Measurements from ENCODE around the gene KCNQ1. TPM values are rescaled to one million over a fixed set of nuclear protein-coding genes. Genes with fewer than 3 reads are reported as not detected.

The KCNQ1 gene
- total and polyA plus RNA-seq, 7 donors = 1.1 to 25.2 (median 3.8) TPM

DNA sequence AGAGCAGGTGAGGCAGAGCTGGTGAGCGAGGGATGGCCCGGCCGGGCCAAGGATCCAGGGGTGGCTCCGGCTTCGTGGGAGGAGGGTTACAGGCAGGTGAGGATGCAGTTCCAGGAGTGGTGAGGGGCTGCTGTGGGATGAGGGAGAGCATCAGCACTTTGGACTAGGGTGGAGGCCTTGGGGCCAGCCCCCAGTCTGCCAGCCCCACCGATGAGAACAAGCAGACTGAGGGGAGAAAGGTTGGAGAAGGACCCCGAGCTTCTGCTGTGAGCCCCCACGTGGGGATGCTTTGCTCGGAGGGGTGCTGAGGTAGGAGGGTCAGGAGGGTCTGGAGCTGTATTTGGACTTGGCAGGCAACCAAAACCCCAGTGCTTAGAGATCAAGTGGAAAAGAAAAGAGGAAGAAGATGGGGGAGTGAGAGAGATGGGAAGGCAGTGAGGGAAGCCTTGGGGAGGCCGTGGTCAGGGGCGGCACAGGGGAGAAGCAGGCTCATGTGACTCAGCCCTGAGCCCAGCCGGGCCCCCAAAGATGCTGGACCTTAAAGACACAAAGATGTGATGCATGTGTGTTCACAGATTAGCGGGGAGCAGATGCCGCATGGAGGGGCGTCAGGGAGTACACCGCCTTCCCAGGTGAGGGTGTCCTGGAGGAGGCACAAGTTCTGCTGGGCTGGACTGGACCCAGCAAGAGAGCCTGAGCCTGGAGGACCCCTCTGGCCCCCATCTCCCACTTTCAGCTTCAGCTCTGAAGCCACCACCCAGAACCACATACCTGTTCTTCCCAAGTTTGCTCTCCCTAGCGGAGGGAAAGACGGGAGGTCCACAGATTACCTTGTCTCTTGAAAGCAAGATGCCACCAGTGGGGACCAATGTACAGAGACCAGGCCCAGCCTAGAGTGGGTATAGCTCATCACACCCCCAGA, 349.5 kb downstream of the KCNQ1 start:
- Histone ChIP-seq H3K9me3 (no peaks in the 10 kb centered on the region), H3K4me1 (peaks cover 0 to 12% (median 10%) of the 10 kb centered on the region in 4 donors), H3K27ac (no peak overlapping the region), H3K36me3 (no peaks in the 10 kb centered on the region), H3K27me3 (no peaks in the 10 kb centered on the region), H3K4me3 (no peak overlapping the region)
- TF ChIP-seq POLR2AphosphoS5 (IDR thresholded peaks at IDR 0.05) (no peak), EP300 (IDR thresholded peaks at IDR 0.05) (no peak), POLR2A (IDR thresholded peaks at IDR 0.05) (no peak)
- TF ChIP-seq, protein P1, sequence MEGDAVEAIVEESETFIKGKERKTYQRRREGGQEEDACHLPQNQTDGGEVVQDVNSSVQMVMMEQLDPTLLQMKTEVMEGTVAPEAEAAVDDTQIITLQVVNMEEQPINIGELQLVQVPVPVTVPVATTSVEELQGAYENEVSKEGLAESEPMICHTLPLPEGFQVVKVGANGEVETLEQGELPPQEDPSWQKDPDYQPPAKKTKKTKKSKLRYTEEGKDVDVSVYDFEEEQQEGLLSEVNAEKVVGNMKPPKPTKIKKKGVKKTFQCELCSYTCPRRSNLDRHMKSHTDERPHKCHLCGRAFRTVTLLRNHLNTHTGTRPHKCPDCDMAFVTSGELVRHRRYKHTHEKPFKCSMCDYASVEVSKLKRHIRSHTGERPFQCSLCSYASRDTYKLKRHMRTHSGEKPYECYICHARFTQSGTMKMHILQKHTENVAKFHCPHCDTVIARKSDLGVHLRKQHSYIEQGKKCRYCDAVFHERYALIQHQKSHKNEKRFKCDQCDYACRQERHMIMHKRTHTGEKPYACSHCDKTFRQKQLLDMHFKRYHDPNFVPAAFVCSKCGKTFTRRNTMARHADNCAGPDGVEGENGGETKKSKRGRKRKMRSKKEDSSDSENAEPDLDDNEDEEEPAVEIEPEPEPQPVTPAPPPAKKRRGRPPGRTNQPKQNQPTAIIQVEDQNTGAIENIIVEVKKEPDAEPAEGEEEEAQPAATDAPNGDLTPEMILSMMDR (IDR thresholded peaks at IDR 0.05) = no peak
- DNase-seq = peak; percentile 56
- 80 to 92% methylated on average over 18 of the region's 18 CpGs for WGBS, 2 donors
- intact Hi-C loops (cut with DNase I) = no loop called here

DNA sequence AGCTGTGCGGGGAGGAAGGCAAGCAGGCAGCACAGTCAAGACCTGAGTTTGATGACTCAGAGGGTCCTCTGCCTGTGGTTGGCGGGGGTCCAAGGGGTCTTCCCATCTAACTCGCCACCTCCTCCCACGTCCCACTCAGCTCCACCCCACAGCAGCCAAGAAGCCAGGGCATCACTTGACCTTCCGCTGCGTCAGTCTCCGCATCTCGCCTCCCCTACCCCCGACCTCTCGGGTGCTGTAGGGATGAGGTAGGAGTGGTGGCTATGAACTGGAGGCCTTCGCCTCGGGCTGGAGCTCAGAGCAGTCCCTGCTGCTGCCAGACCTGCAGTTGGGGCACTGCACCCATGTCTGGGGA, 350.1 kb downstream of the KCNQ1 start:
- Histone ChIP-seq H3K4me1 (peaks cover 0 to 12% (median 10%) of the 10 kb centered on the region in 4 donors), H3K27ac (no peak overlapping the region), H3K4me3 (no peak overlapping the region), H3K27me3 (no peaks in the 10 kb centered on the region), H3K36me3 (no peaks in the 10 kb centered on the region), H3K9me3 (no peaks in the 10 kb centered on the region)
- WGBS, 2 donors = 91 to 94% methylated on average over 12 of the region's 12 CpGs
- intact Hi-C loops (cut with DNase I) = no loop called here
- no peak for TF ChIP-seq EP300 (IDR thresholded peaks at IDR 0.05)
- TF ChIP-seq POLR2AphosphoS5 (IDR thresholded peaks at IDR 0.05) = no peak
- TF ChIP-seq POLR2A (IDR thresholded peaks at IDR 0.05) = no peak
- TF ChIP-seq, protein P1 (IDR thresholded peaks at IDR 0.05) = no peak
- DNase-seq = peak; percentile 64

DNA sequence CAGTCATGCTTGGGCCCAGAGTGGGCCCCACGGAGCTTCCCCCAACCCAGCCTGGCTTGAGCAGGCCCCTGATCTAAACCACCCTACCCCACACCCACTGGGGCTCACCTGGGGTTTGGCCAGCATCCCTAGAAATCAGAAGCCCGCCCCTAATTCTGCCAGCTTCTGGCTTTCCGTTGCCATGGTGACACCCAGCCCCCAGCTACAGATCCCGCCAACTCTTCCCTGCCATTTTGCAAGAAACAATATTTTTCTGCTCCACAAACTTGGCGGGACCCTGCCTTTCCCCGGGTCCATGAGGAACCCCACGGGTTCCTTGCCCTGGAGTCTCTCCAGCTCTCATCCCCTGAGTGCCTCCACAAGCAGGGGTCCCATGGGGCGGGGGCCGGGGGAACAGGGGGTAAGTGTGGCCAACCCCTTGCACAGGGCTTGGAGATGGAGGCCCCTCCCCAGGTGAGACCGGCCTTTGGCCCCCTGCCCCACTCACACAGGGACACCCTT, 350.7 kb downstream of the KCNQ1 start:
- 93 to 96% methylated on average over 10 of the region's 10 CpGs for WGBS, 2 donors
- no peak for TF ChIP-seq POLR2A (IDR thresholded peaks at IDR 0.05)
- TF ChIP-seq EP300 (IDR thresholded peaks at IDR 0.05) = no peak
- no peak for TF ChIP-seq POLR2AphosphoS5 (IDR thresholded peaks at IDR 0.05)
- TF ChIP-seq, protein P1 (IDR thresholded peaks at IDR 0.05) = no peak
- Histone ChIP-seq H3K27me3 (no peaks in the 10 kb centered on the region), H3K36me3 (no peaks in the 10 kb centered on the region), H3K9me3 (no peaks in the 10 kb centered on the region), H3K4me1 (peaks cover 0 to 17% (median 12%) of the 10 kb centered on the region in 4 donors), H3K27ac (no peak overlapping the region), H3K4me3 (no peak overlapping the region)
- intact Hi-C loops (cut with DNase I) = no loop called here
- DNase-seq = peak; percentile 56

DNA sequence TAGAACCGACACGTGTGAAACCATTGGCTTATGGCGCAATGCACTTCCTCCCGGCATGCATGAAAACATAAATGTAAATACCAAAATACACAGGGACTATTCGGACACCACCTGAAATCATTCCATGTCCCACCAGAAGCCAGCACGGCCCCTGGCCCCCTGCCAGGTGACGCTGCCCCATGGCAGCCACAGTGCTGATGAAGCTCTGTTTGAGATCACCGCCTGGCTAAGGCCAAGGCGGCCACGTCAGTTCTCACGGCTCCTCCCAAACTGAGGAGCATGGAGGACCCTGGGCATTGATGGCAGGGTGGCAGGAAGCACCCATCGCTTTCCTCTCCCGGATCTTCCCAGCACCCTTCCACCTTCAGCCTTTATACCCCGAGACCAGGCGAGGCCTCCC, 351.3 kb downstream of the KCNQ1 start:
- Histone ChIP-seq H3K27ac (no peak overlapping the region), H3K9me3 (no peaks in the 10 kb centered on the region)
- peak; percentile 54 for DNase-seq

More for the DNA sequence above, 351.3 kb downstream of the KCNQ1 start:
- H3K27me3 ChIP-seq = no peaks in the 10 kb centered on the region
- no peaks in the 10 kb centered on the region for H3K36me3 ChIP-seq
- H3K4me3 ChIP-seq = no peak overlapping the region
- TF ChIP-seq, protein P1 (IDR thresholded peaks at IDR 0.05) = no peak
- TF ChIP-seq POLR2A (IDR thresholded peaks at IDR 0.05) (no peak), EP300 (IDR thresholded peaks at IDR 0.05) (no peak), POLR2AphosphoS5 (IDR thresholded peaks at IDR 0.05) (no peak)
- peaks cover 0 to 17% (median 12%) of the 10 kb centered on the region in 4 donors for H3K4me1 ChIP-seq
- WGBS, 2 donors = 93 to 94% methylated on average over 15 of the region's 15 CpGs
- intact Hi-C loops (cut with DNase I) = no loop called here

Measured in sigmoid colon (tissue), 7 donors.